Neural cell (in vitro differentiated cells): ENCODE measurements around the gene IL10RB. TPM values are rescaled to one million over a fixed set of nuclear protein-coding genes. Genes with fewer than 3 reads are reported as not detected.

ENCODE experiments used
- H2AFZ ChIP-seq: fragments of 200-600, 300-800 bp; sonication (generic), shearing (Covaris generic); 2 replicates; pipeline ENCODE4 v1.6.0; 2014; ENCODE audit warnings: low read depth, mild to moderate bottlenecking, antibody characterized with exemption, low read length, moderate library complexity
- H3F3A ChIP-seq: fragments of 200-600 bp; shearing (Covaris generic); 2 replicates; pipeline ENCODE4 v1.6.1; 2016; ENCODE audit warnings: mild to moderate bottlenecking, moderate library complexity, mixed read lengths, antibody characterized with exemption, low read length; ENCODE audit not compliant: insufficient read depth, poor library complexity, severe bottlenecking
- H3K27ac ChIP-seq: fragments of 200-600, 300-800 bp; sonication (generic), shearing (Covaris generic); 2 replicates; pipeline ENCODE4 v1.5.1; 2014; ENCODE audit warnings: mild to moderate bottlenecking, low read length, moderate library complexity
- H3K27me3 ChIP-seq: fragments of 300-800, 200-600 bp; sonication (generic), shearing (Covaris generic); 2 replicates; pipeline ENCODE4 v1.6.0; 2014; ENCODE audit warnings: mild to moderate bottlenecking, low read depth, low read length, moderate library complexity; ENCODE audit not compliant: insufficient read depth
- H3K36me3 ChIP-seq: fragments of 300-800, 200-600 bp; sonication (generic), shearing (Covaris generic); 2 replicates; pipeline ENCODE4 v1.5.1; 2014; ENCODE audit warnings: mild to moderate bottlenecking, antibody characterized with exemption, low read length, moderate library complexity; ENCODE audit not compliant: insufficient read depth
- H3K4me2 ChIP-seq: fragments of 300-800, 200-600 bp; sonication (generic), shearing (Covaris generic); 2 replicates; pipeline ENCODE4 v1.6.0; 2014; ENCODE audit warnings: mild to moderate bottlenecking, low read length
- H3K4me3 ChIP-seq: fragments of 300-800, 200-600 bp; sonication (generic), shearing (Covaris generic); 2 replicates; pipeline ENCODE4 v1.5.1; 2014; ENCODE audit warnings: mild to moderate bottlenecking, low read length, moderate library complexity
- H3K79me2 ChIP-seq: fragments of 200-600 bp; shearing (Covaris generic); replicated peaks from 2 replicates; pipeline ENCODE4 v1.6.0; 2014; ENCODE audit warnings: mild to moderate bottlenecking, low read length, moderate library complexity; ENCODE audit not compliant: insufficient read depth
- H3K9ac ChIP-seq: fragments of 300-800, 200-600 bp; sonication (generic), shearing (Covaris generic); 2 replicates; pipeline ENCODE4 v1.6.1; 2016; ENCODE audit warnings: mild to moderate bottlenecking, low read length, mixed read lengths
- H3K9me2 ChIP-seq: fragments of 200-600 bp; shearing (Covaris generic); 2 replicates; pipeline ENCODE4 v1.6.1; 2016; ENCODE audit warnings: mild to moderate bottlenecking, low read length, mixed read lengths; ENCODE audit not compliant: insufficient read depth
- H3K9me3 ChIP-seq: fragments of 200-600, 300-800 bp; sonication (generic), shearing (Covaris generic); 2 replicates; pipeline ENCODE4 v1.6.1; 2016; ENCODE audit warnings: mild to moderate bottlenecking, mixed run types, low read length, moderate library complexity, mixed read lengths
- H4K20me1 ChIP-seq: fragments of 200-600 bp; shearing (Covaris generic); 2 replicates; pipeline ENCODE4 v1.6.1; 2016; ENCODE audit warnings: mild to moderate bottlenecking, mixed run types; ENCODE audit not compliant: insufficient read depth
- EP300 ChIP-seq: fragments of 450-650 bp; conservative IDR thresholded peaks from 2 replicates; pipeline ENCODE4 v1.6.1; 2014; ENCODE audit warnings: antibody characterized with exemption, mild to moderate bottlenecking, moderate library complexity; ENCODE audit not compliant: poor library complexity, severe bottlenecking
- EZH2 ChIP-seq: fragments of 200-600, 300-800 bp; shearing (Covaris generic), sonication (generic); IDR thresholded peaks from 2 replicates; pipeline ENCODE4 v1.6.1; 2014; ENCODE audit warnings: antibody characterized with exemption, low read length, borderline replicate concordance, mild to moderate bottlenecking; ENCODE audit not compliant: insufficient read depth, poor library complexity, severe bottlenecking
- MXI1 ChIP-seq: fragments of 450-650 bp; conservative IDR thresholded peaks from 2 replicates; pipeline ENCODE4 v1.6.1; 2014; ENCODE audit warnings: antibody characterized with exemption, mild to moderate bottlenecking; ENCODE audit not compliant: poor library complexity, severe bottlenecking
- POLR2AphosphoS5 ChIP-seq: IDR thresholded peaks from 2 replicates; pipeline ENCODE4 v1.6.1; 2012
- RAD21 ChIP-seq: fragments of 450-650 bp; conservative IDR thresholded peaks from 2 replicates; pipeline ENCODE4 v1.6.1; 2014; ENCODE audit warnings: antibody characterized with exemption, mild to moderate bottlenecking, moderate library complexity
- SMC3 ChIP-seq: fragments of 450-650 bp; conservative IDR thresholded peaks from 2 replicates; pipeline ENCODE4 v1.6.1; 2014; ENCODE audit warnings: antibody characterized with exemption, mild to moderate bottlenecking, moderate library complexity; ENCODE audit not compliant: poor library complexity
- TAF1 ChIP-seq: IDR thresholded peaks from 2 replicates; pipeline ENCODE4 v1.6.1; 2012; ENCODE audit warnings: low read depth
- polyA plus RNA-seq: library from polyadenylated mRNA; depleted of rRNA; stranded (reverse); fragments of >200 nt; gene quantifications from 2 replicates; pipeline ENCODE4 v1.2.3, GENCODE V29; 2014
- TF ChIP-seq, protein P1 (sequence below): IDR thresholded peaks from 2 replicates; pipeline ENCODE4 v1.6.1; 2012; ENCODE audit warnings: borderline replicate concordance
- TF ChIP-seq, protein P2 (sequence below): fragments of 450-650 bp; IDR thresholded peaks from 2 replicates; pipeline ENCODE4 v1.5.1; 2014; ENCODE audit warnings: antibody characterized with exemption, mild to moderate bottlenecking, moderate library complexity; ENCODE audit not compliant: poor library complexity, severe bottlenecking

IL10RB gene
- polyA plus RNA-seq, 1 donor from 2014 or later: 6.0 TPM

DNA sequence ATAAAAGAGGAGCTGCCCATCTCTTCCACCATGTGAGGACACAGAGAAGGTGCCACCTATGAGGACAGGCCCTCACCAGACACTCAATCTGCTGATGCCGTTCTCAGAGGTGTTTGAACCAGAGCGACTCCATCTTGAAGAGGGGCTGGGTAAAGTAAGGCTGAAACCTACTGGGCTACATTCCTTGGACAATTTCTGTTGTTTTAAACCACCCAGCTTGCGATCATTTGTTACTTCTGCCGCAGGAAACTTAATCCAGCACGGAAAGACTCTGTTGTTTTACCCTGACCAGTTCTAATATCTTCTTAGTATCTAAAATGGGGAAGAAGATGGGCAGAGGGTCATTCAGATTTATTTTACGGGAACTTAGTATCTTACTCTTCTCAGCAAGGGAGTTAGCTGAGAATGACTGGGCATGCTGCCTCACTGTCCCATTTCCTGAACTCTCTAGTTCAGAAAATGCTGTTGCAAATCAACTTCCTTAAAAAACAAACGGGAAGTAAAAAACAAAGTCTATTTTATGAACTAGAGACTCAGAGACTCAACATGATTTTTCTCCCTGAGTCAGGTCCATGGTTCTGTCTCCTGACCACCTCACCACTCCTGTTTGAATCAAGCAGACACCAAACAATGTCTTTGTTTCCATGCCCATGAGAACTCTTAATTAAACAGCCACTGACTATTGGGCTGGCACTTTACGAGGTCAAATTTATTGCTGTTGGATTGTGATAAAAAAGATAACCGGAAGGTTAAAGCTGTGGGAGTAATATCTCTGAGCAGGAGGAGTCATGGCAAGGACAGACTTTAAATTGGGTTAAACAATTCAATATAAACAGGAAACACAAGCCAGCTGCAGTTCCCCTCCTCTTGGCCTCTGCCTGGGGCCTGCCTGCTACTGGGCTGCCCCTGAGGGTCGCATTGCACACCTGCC is 34.8 kb downstream of the IL10RB start:
- no peaks in the 10 kb centered on the region for H3K36me3 ChIP-seq
- H3K9ac ChIP-seq: no peak overlapping the region
- no peak overlapping the region for H3K27ac ChIP-seq
- H3K79me2 ChIP-seq: no peaks in the 10 kb centered on the region
- H3K4me2 ChIP-seq: no peak overlapping the region
- H3K4me3 ChIP-seq: no peak overlapping the region
- H3K9me2 ChIP-seq: no peaks in the 10 kb centered on the region
- no peaks in the 10 kb centered on the region for H3K9me3 ChIP-seq
- H2AFZ ChIP-seq: no peak overlapping the region
- no peaks in the 10 kb centered on the region for H4K20me1 ChIP-seq
- H3K27me3 ChIP-seq: no peaks in the 10 kb centered on the region
- TF ChIP-seq MXI1 (no peak), POLR2AphosphoS5 (no peak), RAD21 (no peak), TAF1 (no peak), EP300 (no peak), EZH2 (no peak), SMC3 (no peak)
- TF ChIP-seq, protein P1, sequence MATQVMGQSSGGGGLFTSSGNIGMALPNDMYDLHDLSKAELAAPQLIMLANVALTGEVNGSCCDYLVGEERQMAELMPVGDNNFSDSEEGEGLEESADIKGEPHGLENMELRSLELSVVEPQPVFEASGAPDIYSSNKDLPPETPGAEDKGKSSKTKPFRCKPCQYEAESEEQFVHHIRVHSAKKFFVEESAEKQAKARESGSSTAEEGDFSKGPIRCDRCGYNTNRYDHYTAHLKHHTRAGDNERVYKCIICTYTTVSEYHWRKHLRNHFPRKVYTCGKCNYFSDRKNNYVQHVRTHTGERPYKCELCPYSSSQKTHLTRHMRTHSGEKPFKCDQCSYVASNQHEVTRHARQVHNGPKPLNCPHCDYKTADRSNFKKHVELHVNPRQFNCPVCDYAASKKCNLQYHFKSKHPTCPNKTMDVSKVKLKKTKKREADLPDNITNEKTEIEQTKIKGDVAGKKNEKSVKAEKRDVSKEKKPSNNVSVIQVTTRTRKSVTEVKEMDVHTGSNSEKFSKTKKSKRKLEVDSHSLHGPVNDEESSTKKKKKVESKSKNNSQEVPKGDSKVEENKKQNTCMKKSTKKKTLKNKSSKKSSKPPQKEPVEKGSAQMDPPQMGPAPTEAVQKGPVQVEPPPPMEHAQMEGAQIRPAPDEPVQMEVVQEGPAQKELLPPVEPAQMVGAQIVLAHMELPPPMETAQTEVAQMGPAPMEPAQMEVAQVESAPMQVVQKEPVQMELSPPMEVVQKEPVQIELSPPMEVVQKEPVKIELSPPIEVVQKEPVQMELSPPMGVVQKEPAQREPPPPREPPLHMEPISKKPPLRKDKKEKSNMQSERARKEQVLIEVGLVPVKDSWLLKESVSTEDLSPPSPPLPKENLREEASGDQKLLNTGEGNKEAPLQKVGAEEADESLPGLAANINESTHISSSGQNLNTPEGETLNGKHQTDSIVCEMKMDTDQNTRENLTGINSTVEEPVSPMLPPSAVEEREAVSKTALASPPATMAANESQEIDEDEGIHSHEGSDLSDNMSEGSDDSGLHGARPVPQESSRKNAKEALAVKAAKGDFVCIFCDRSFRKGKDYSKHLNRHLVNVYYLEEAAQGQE: no peak
- TF ChIP-seq, protein P2, sequence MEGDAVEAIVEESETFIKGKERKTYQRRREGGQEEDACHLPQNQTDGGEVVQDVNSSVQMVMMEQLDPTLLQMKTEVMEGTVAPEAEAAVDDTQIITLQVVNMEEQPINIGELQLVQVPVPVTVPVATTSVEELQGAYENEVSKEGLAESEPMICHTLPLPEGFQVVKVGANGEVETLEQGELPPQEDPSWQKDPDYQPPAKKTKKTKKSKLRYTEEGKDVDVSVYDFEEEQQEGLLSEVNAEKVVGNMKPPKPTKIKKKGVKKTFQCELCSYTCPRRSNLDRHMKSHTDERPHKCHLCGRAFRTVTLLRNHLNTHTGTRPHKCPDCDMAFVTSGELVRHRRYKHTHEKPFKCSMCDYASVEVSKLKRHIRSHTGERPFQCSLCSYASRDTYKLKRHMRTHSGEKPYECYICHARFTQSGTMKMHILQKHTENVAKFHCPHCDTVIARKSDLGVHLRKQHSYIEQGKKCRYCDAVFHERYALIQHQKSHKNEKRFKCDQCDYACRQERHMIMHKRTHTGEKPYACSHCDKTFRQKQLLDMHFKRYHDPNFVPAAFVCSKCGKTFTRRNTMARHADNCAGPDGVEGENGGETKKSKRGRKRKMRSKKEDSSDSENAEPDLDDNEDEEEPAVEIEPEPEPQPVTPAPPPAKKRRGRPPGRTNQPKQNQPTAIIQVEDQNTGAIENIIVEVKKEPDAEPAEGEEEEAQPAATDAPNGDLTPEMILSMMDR: no peak
- no peaks in the 10 kb centered on the region for H3F3A ChIP-seq

DNA sequence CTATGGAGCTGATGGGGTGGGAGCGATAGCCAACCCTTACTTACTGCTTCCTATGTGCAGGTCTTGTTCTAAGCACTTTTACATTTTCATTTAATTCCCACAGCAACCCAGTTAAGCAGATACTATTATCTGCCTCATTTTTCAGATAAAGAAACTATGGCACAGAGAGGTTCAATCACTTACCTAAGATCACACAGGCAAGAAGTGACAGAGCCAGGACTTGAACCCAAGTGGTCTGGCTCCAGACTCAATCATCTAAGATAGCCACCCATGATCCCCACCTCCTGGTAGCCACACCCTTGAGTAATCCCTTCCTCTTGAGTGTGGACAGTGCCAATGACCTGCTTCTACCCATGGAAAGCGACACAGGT is 35.5 kb downstream of the IL10RB start:
- H3K36me3 ChIP-seq: no peaks in the 10 kb centered on the region
- no peak overlapping the region for H3K27ac ChIP-seq
- H2AFZ ChIP-seq: no peak overlapping the region

More for the DNA sequence above, 35.5 kb downstream of the IL10RB start:
- Histone ChIP-seq H3K4me3 (no peak overlapping the region), H3K79me2 (no peaks in the 10 kb centered on the region), H4K20me1 (no peaks in the 10 kb centered on the region), H3K9me3 (no peaks in the 10 kb centered on the region), H3K9ac (no peak overlapping the region), H3K9me2 (no peaks in the 10 kb centered on the region), H3K27me3 (no peaks in the 10 kb centered on the region), H3F3A (no peaks in the 10 kb centered on the region), H3K4me2 (no peak overlapping the region)
- TF ChIP-seq EP300: no peak
- no peak for TF ChIP-seq EZH2
- TF ChIP-seq RAD21: no peak
- no peak for TF ChIP-seq TAF1
- no peak for TF ChIP-seq POLR2AphosphoS5
- TF ChIP-seq MXI1: no peak
- TF ChIP-seq, protein P2: no peak
- TF ChIP-seq, protein P1: no peak
- TF ChIP-seq SMC3: no peak
